SW 1271 (cell line): Measurements from ENCODE around the gene ADH1B.
"Not testable (repeated sequence)": the region's sequence is repeated elsewhere in the genome, so short reads cannot be mapped to it uniquely, and the experiment has no call there.

Experiments
- DNase-seq, 2 experiments: peaks; one replicate each; lab custom pipeline; 2025; lab: John Stamatoyannopoulos, UW

ADH1B gene

DNA sequence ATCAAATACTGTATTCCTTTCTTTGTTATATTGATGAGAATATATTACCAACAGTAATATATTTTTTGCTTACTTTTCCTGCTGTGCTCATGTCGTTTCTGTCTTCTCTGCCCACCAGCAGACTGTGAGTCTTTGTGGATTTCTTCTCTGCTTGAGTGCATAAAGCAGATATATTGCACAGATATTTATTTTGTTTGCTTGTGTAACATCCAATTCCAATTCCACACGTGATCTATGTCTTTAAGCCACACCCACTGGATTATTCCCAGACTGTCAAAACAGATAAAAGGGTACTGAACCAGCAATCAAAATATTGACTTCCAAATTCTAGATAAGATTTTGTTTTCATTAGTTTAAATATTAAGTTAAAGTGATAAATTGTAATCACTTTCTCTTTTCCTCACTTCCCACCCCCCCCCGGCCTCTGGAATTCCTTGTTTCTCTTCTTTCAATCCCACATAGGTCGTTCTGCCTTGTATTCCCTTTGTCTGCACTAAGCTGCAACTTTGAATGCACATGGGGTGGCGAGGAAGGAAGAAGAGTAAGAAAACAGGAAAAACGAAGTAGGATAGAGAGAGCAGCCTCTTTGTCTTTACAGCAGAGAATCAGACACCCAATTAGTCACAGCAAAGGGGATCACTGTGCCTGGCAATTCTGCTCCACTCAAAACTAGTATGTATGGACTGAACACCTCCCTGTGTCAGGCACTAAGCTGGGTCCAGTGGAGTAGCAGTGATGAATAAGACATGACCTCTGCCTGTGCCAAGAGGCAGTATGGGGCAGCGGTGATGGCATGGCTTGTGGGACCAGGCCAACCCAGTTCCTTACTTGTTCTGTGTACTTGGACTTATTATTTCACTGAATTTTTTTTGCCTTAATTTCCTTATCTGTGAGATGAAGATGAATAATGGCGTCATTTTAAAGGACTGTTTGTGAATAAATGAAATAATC is at the start of gene ADH1B:
Gene ADH1B, minus strand, starts transcription at position 161 of the 951 bp plus-strand sequence. Its CDS starts 70 bp downstream, at position 91.
- DNase-seq: no peak

DNA sequence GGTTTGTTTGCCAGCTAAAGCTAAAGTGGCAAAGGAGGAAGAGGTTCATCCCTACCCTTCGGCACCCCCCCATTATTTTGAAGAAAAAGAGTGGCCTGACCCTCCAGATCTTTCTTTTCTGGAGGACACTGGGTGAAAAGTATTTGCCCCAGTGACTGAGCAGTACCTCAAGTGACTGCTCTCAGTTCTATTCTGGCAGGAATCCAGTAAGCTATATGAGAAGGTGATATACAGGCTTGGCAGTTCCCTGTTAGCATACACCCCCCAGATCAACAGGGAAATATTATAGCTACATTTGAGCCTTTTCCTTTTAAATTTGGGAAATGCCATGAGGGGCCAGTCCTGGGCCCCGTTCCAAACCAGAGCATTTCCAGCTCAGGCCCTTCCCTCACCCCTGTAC is 46.6 kb upstream of the ADH1B start:
- not testable (repeated sequence) for DNase-seq

DNA sequence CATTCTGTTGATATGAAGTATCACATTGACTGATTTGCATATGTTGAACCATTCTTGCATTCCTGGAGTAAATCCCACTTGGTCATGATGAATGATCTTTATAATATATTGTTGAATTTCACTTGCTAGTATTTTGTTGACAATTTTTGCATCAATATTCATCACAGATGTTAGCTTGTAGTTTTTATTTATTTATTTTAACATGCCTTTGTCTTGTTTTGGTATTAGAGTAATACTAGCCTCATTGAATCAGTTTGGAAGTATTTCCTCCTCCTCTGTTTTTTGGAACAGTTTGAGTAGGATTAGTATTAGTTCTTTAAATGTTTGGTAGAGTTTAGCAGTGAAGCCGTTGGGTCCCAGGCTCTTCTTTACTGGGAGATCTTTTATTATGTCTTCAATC is 45.3 kb upstream of the ADH1B start:
- DNase-seq: no peak

DNA sequence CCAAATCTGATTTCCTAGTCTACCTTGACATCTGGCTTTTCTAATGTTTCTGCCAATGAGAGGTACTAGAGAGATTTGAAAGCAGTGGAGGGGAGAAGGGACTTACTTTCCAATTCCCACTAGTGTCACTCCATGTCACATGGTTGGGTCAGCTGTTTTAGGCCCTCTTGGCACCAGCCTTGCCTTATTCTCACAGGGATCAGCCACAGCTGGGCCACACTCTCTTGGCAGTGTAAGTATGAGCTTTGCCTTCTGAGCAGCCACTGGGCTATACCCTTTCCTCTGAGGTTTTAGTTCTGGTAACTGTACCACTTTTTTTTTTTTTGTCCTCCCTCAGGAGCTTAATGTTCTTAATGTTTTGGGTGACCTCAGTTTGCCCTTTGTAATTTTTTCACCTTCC is 41.6 kb upstream of the ADH1B start:
- DNase-seq: no peak

DNA sequence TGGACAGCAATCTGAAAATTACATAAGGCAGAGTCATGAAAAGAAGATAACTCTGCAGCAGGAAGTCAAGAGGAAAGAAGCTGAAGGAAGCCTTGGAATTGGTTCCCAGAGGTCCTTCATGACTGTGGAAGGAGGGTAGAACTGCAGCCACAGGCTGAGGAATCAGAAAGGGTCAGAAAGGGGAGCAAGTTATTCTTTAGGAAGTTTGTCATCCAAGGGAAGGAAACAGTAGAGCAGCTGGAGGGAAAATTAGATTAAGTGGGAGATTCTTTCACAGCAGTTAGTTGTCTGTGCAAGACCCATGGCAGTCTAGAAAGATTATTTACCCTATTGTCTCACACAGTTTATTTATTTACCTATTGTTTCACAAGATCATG is 40.7 kb upstream of the ADH1B start:
- DNase-seq: no peak

DNA sequence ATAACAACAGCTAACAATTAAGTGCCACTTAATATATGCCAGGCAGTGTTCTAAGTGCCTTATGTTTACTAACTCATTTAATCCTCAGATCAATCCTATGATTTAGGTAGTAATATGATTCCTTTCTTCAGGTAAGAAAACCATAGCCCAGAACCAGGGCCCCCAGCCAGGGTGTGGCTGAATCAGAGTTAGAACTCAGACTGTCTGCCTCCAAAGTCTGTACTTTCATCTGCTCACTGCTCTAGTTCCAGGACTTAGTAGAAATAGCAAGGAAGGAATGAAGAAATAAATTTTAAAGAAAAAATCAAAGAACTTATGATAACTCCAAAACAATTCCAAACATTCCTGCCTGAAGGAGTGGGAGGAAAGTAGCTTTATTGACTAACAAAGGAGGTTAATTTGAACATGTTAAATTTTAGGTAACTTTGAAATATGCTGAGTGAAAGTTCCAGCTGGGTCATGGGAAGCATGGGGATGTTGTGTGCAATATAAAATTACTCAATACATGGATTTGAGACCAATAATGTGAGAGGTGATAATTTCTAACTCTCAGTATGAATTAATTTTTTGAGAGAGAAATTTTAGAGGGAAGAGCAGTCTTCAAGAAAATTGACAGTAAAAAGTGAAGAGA is 40.2 kb upstream of the ADH1B start:
- DNase-seq: no peak

DNA sequence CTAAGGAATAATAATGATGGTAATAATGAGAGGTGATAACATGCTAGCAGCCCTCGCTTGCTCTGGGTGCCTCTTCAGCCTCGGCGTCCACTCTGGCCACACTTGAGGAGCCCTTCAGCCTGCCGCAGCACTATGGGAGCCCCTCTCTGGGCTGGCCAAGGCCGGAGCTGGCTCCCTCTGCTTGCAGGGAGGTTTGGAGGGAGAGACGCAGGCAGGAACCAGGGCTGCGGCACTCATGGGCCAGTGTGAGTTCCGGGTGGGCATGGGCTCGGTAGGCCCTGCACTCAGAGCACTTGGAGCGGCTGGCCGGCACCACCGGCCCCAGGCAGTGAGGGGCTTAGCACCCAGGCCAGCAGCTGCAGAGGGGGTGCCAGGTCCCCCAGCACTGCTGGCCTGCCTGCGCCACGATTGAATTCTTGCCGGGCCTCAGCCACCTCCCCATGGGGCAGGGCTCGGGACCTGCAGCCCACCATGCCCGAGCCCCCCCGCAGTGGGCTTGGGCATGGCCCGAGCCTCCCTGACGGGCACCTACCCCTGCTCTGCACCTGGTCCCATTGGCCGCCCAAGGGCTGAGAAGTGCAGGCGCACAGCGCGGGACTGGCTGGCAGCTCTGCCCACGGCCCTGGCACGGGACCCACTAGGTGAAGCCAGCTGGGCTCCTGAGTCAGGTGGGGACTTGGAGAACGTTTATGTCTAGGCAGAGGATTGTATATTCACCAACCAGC is 38.4 kb upstream of the ADH1B start:
- DNase-seq: no peak

DNA sequence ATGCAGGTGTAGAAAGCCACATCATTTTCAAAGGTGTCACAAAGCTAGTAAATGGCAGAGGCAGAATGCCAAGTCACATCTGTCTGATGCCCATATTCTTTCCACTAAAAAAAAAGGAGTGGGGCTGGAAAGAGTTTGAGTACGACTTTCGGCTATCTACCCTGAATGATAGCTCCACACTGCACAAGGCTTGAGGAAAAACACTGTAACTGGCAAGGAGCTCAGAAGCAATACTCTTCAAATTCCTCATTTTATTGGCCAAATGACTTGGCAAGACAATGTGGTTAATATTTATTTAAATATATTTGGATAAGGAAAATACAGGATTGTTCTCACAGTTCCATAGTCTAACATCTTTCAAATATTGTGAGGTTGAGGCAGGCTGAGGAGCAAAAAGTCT is 36.7 kb upstream of the ADH1B start:
- no peak for DNase-seq

DNA sequence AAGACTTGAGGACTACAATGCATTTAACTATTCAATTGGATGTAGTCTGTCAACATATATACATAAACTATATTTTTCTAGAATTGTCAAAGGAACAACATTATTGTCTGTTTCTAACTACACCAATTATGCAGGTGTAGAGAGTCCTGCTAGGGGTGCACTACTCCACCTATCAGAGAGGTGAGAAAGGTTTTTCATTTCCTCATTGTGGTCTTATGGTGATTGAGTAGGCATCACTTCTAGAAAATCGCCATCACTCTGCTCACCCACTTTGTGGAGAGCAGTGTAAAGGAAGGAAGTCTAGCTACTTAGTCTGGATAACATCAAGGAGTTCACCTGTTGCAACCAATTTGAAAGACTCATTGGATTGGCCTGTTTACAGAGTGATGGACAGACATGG is 35.8 kb upstream of the ADH1B start:
- DNase-seq: no peak

DNA sequence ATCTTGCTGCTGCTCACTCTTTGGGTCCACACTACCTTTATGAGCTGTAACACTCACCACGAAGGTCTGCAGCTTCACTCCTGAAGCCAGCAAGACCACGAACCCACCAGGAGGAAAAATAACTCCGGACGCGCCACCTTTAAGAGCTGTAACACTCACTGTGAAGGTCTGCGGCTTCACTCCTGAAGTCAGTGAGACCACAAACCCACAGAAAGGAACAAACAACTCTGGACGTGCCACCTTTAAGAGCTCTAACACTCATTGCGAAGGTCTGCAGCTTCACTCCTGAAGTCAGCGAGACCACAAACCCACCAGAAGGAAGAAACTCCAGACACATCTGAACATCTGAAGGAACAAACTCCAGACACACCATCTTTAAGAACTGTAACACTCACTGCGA is 34.9 kb upstream of the ADH1B start:
- not testable (repeated sequence) for DNase-seq

DNA sequence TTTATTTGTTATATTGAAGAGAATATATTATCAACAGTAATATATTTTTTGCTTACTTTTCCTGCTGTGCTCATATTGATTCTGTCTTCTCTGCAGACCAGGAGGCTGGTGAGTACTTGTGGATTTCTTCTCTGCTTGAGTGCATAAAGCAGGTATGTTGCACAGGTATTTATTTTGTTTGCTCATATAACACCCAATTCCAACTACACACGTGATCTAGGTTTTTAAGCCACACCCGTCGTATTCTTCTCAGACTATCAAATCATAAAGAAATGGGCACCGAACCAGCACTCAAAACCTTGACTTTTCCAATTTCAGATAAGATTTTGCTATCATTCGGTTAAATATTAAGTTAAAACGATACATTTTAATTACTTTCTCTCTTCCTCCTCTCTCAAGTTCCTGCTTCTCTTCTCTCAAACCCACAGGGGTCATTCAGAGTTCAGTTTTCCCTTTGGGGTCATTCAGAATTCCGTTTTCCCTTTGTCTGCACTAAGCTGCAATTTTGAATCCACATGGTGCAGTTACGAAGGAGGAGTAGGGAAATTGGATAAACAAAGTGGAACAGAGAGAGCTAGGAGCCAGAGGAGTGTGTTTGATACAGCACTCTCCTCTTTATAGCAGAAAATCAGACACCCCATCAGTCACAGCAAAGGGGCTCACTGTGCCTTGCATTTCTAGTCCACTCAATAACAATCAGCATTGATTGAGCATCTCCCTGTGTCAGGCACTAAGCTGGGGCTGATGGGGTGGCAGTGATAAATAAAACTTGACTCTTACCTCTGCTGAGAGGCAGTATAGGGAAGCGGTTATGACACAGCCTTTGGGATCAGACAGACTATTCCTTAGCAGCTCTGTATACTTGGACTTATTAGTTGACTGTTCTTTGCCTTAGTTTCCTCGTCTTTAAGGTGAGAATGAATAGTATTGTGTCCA is 31.7 kb upstream of the ADH1B start, which contains the start of gene ADH1C:
Gene ADH1C, minus strand, starts transcription at position 145 of the 936 bp plus-strand sequence. Its CDS starts 71 bp downstream, at position 74.
- no peak for DNase-seq

DNA sequence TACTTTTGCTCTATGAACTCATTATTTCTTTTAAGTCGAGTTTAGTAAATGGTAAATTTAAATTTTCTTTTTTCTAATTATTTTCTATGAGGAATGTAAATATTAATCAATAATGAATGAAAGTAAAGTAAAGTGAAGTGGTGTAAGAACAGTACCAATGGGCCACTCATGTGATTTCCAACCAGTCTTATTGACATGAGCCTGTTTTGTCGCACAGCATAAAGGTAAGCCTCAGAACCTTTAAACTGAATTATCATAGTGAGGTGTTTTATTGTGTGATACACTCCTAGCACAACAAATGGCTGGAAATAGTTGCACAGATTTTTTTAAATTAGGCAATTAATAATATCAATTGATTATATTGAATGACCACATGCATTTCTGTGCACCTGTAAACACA is 30.3 kb upstream of the ADH1B start:
- DNase-seq: no peak

DNA sequence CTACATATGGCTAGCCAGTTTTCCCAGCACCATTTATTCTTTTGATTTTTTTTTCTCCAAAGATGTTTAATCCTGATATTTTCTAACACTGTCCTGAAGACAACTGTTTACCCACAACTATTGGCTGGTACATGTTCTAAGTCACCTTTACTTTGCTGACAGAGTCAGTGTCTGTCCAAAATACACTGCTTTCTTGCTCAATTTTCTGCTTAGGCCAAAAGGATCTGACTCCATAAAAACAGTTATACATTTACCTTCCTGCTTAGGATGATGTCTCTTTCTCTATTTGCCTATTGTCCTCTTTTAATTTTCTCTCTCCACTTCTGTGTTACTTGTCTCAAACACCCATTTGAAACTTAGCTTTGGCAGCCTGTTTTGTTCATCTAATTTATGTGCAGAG is 28.1 kb upstream of the ADH1B start:
- DNase-seq: no peak

DNA sequence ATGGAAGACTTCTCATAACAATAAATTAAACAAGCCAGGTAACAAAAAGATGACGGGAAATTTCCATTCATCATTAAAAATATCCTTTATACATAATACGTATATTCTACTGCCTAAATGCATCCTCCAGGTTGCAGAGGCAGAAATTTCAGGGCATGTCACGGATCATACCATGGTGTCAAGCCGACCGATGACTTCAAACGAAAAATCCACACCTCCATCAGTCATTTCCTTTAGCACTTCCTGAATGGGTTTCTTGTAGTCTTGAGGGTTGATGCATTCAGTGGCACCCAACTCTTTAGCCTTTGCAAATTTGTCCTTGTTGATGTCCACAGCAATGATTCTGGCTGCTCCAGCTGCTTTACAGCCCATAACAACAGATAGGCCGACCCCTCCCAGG is 21.4 kb upstream of the ADH1B start:
- DNase-seq: not testable (repeated sequence)

DNA sequence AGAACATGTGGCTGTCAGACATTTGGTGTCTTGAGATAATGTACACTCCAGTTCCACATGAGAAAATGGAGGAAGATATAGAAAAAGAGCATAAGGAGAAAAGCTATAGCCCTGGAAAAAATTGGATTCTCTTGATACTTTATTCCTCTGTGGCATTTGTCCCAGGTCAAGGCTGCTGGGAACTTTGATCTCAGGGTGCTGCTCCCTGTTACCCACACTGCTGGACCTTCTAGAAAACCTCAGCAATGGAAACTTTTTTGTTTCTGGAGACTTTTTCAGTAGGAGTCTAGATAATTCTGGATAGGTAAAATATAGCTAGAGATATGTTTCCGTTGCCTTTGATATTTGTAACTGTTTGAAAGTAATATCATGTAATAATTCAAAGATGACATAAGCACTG is 20.2 kb upstream of the ADH1B start:
- no peak for DNase-seq

DNA sequence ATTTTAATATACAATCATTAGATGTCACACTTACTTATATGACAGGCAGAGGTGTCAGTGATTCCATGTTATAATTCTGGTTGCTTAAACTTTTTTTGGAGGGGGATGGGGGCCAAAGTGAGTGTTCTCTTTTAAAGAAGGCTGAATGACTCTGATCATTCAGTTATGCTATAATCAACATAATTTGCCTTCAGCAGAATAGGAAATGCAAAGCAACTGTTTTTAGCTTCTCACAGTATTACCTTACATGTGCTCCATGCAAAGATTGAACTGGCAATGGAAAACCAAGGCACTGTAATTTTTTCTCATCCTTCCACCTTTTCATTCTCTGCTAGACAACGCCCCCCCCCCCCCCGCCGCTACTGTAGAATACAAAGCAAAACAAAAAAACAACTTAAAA is 18.0 kb upstream of the ADH1B start:
- DNase-seq: no peak

DNA sequence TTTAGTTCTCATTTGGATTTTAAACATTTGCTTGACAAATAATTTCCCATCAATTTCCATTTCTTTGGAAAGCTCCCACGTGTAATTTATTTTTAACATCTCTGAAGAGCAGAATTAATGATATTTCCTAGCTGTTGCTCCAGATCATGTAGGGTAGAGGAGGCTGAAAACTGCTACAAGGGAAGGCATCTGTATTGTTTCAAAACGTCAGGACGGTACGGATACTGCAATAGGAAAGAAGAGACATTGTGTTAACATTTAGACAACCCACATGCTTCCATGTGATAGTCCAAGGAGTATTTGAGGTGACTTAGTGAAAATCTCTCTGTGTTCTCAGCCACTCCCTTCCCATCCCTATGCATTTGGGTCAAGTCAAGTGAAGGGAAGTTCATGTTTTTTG is 15.4 kb upstream of the ADH1B start:
- DNase-seq: no peak

DNA sequence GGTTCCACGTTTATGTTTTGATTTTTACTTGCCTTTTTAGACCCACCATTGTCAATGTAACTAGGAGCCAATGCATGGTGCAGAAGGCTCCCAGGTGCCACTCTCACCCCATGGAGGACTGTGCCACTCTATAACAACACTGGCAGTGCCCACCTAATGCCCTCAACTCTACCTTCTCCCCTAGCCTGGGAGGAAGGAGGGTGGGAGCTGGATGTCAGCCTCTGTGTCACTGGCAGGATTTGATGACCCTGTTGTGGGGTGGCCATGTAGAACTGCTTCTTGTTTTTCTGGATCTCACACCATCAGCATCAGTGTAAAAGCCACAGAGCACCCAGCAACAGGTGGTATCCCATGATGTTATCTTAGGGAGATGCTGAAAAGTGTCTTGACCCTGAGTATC is 13.7 kb upstream of the ADH1B start:
- DNase-seq: no peak

DNA sequence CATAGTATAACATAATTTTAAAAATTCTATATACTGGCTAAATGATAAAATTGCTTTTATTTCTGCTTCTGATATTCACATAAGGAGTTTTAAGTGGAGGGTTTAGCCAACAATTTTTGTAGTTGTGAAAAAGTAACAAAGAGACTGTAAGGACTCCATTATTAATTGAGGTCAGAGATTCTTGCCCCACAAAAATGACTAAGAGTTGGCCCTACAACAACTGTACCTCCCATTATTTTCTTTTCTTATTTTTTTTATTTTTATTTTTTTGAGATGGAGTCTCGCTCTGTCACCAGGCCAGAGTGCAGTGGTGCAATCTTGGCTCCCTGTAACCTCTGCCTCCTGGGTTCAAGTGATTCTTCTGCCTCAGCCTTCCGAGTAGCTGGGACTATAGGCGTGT is 9.4 kb upstream of the ADH1B start:
- DNase-seq: no peak

DNA sequence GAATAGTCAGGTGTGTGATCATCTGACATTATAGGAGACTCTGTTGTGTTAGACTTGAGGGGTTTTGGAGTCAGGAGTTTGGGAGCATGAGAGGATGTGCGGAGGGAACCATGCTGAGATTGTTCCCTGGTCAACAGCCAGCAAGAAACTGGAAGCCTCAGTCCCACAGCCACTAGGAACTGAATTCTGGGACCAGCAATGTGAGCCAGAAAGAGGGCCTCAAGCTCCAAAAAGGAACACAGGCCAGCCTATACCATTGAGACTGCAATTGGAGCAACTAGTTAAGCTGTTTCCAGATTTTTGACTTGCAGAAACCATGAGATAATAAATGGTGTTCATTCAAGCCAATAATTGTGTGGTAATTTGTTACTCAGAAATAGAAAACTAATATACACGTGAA is 8.7 kb upstream of the ADH1B start:
- DNase-seq: no peak

DNA sequence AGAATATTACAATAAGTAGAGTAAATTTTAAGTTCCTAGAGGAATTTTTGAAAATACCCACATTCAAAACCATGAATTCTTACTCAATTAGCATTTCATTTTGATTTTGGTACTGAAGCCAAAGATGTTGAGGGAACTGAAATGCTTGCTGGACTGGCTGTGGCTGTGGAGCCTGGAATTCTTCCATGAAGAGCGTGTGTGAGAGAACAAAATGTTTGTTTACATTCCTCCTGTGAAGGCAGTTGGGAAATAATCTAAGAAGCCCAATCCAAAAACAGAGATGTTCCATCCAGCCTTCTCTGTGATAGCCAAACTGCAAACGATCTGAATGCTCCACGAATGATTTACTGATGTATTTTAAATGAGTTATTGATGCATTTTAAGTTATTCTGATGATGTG is 3.8 kb upstream of the ADH1B start:
- no peak for DNase-seq

DNA sequence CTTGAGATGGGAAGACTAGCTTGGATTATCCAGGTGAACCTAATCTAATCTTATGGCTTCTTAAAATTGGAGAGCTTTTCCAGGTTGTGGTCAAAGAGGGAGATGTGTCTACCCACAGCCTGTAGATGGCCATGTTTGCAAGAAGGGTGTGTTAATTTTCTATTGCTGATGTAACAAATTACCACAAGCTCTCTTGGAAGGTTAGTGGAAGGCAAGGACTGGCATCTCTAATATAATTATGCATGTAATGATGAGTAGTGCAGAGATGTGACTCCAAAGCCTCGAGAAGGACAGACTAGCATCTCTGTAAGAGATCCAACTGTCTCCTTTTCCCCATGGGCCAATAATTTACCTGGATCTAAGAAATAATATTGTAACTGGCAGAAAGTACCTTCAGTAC is 3.2 kb upstream of the ADH1B start:
- no peak for DNase-seq
